Neural cell (in vitro differentiated cells): ENCODE measurements around the gene ASPM. TPM values are rescaled to one million over a fixed set of nuclear protein-coding genes. Genes with fewer than 3 reads are reported as not detected.

Experiments
- H2AFZ ChIP-seq: fragments of 200-600, 300-800 bp; sonication (generic), shearing (Covaris generic); 2 replicates; pipeline ENCODE4 v1.6.0; 2014; ENCODE audit warnings: low read depth, mild to moderate bottlenecking, antibody characterized with exemption, low read length, moderate library complexity
- H3F3A ChIP-seq: fragments of 200-600 bp; shearing (Covaris generic); 2 replicates; pipeline ENCODE4 v1.6.1; 2016; ENCODE audit warnings: mild to moderate bottlenecking, moderate library complexity, mixed read lengths, antibody characterized with exemption, low read length; ENCODE audit not compliant: insufficient read depth, poor library complexity, severe bottlenecking
- H3K27ac ChIP-seq: fragments of 200-600, 300-800 bp; sonication (generic), shearing (Covaris generic); 2 replicates; pipeline ENCODE4 v1.5.1; 2014; ENCODE audit warnings: mild to moderate bottlenecking, low read length, moderate library complexity
- H3K27me3 ChIP-seq: fragments of 300-800, 200-600 bp; sonication (generic), shearing (Covaris generic); 2 replicates; pipeline ENCODE4 v1.6.0; 2014; ENCODE audit warnings: mild to moderate bottlenecking, low read depth, low read length, moderate library complexity; ENCODE audit not compliant: insufficient read depth
- H3K36me3 ChIP-seq: fragments of 300-800, 200-600 bp; sonication (generic), shearing (Covaris generic); 2 replicates; pipeline ENCODE4 v1.5.1; 2014; ENCODE audit warnings: mild to moderate bottlenecking, antibody characterized with exemption, low read length, moderate library complexity; ENCODE audit not compliant: insufficient read depth
- H3K4me2 ChIP-seq: fragments of 300-800, 200-600 bp; sonication (generic), shearing (Covaris generic); 2 replicates; pipeline ENCODE4 v1.6.0; 2014; ENCODE audit warnings: mild to moderate bottlenecking, low read length
- H3K4me3 ChIP-seq: fragments of 300-800, 200-600 bp; sonication (generic), shearing (Covaris generic); 2 replicates; pipeline ENCODE4 v1.5.1; 2014; ENCODE audit warnings: mild to moderate bottlenecking, low read length, moderate library complexity
- H3K79me2 ChIP-seq: fragments of 200-600 bp; shearing (Covaris generic); replicated peaks from 2 replicates; pipeline ENCODE4 v1.6.0; 2014; ENCODE audit warnings: mild to moderate bottlenecking, low read length, moderate library complexity; ENCODE audit not compliant: insufficient read depth
- H3K9ac ChIP-seq: fragments of 300-800, 200-600 bp; sonication (generic), shearing (Covaris generic); 2 replicates; pipeline ENCODE4 v1.6.1; 2016; ENCODE audit warnings: mild to moderate bottlenecking, low read length, mixed read lengths
- H3K9me2 ChIP-seq: fragments of 200-600 bp; shearing (Covaris generic); 2 replicates; pipeline ENCODE4 v1.6.1; 2016; ENCODE audit warnings: mild to moderate bottlenecking, low read length, mixed read lengths; ENCODE audit not compliant: insufficient read depth
- H3K9me3 ChIP-seq: fragments of 200-600, 300-800 bp; sonication (generic), shearing (Covaris generic); 2 replicates; pipeline ENCODE4 v1.6.1; 2016; ENCODE audit warnings: mild to moderate bottlenecking, mixed run types, low read length, moderate library complexity, mixed read lengths
- H4K20me1 ChIP-seq: fragments of 200-600 bp; shearing (Covaris generic); 2 replicates; pipeline ENCODE4 v1.6.1; 2016; ENCODE audit warnings: mild to moderate bottlenecking, mixed run types; ENCODE audit not compliant: insufficient read depth
- CTCF ChIP-seq: fragments of 450-650 bp; IDR thresholded peaks from 2 replicates; pipeline ENCODE4 v1.5.1; 2014; ENCODE audit warnings: antibody characterized with exemption, mild to moderate bottlenecking, moderate library complexity; ENCODE audit not compliant: poor library complexity, severe bottlenecking
- EP300 ChIP-seq: fragments of 450-650 bp; conservative IDR thresholded peaks from 2 replicates; pipeline ENCODE4 v1.6.1; 2014; ENCODE audit warnings: antibody characterized with exemption, mild to moderate bottlenecking, moderate library complexity; ENCODE audit not compliant: poor library complexity, severe bottlenecking
- EZH2 ChIP-seq: fragments of 200-600, 300-800 bp; shearing (Covaris generic), sonication (generic); IDR thresholded peaks from 2 replicates; pipeline ENCODE4 v1.6.1; 2014; ENCODE audit warnings: antibody characterized with exemption, low read length, borderline replicate concordance, mild to moderate bottlenecking; ENCODE audit not compliant: insufficient read depth, poor library complexity, severe bottlenecking
- MXI1 ChIP-seq: fragments of 450-650 bp; conservative IDR thresholded peaks from 2 replicates; pipeline ENCODE4 v1.6.1; 2014; ENCODE audit warnings: antibody characterized with exemption, mild to moderate bottlenecking; ENCODE audit not compliant: poor library complexity, severe bottlenecking
- POLR2AphosphoS5 ChIP-seq: IDR thresholded peaks from 2 replicates; pipeline ENCODE4 v1.6.1; 2012
- RAD21 ChIP-seq: fragments of 450-650 bp; conservative IDR thresholded peaks from 2 replicates; pipeline ENCODE4 v1.6.1; 2014; ENCODE audit warnings: antibody characterized with exemption, mild to moderate bottlenecking, moderate library complexity
- SMC3 ChIP-seq: fragments of 450-650 bp; conservative IDR thresholded peaks from 2 replicates; pipeline ENCODE4 v1.6.1; 2014; ENCODE audit warnings: antibody characterized with exemption, mild to moderate bottlenecking, moderate library complexity; ENCODE audit not compliant: poor library complexity
- TAF1 ChIP-seq: IDR thresholded peaks from 2 replicates; pipeline ENCODE4 v1.6.1; 2012; ENCODE audit warnings: low read depth
- polyA plus RNA-seq: library from polyadenylated mRNA; depleted of rRNA; stranded (reverse); fragments of >200 nt; gene quantifications from 2 replicates; pipeline ENCODE4 v1.2.3, GENCODE V29; 2014
- TF ChIP-seq, protein P1 (sequence below): IDR thresholded peaks from 2 replicates; pipeline ENCODE4 v1.6.1; 2012; ENCODE audit warnings: borderline replicate concordance

ASPM gene
- polyA plus RNA-seq, 1 donor from 2014 or later = 0.87 TPM

DNA sequence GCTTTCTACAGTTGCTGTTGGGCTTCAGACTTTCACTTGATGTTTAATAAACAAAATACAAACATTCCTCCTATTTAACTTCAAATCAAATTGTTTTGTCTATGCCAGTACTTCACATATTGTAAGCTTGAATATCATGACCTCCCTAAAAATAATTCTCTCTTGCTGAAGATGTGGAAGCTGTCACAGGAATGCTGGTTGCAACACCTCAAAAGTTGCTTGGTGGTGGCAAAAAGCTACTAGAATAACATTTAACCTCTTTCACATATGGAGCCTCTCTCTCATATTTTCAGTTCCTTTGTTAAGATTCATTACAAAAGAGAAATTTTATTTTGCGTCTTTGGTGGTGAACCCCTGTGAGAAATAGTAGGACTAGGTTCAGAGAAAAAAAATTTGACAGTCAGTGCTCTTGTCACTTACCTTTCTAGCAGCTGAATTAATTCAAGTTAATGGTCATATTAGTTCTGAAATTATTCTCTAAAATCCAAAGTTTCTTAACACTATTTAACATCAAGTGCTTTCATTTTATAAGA is 53.9 kb downstream of the ASPM start:
- Histone ChIP-seq H3K27me3 (no peaks in the 10 kb centered on the region), H3K9ac (no peak overlapping the region), H4K20me1 (no peaks in the 10 kb centered on the region), H3K27ac (no peak overlapping the region), H3K4me3 (no peak overlapping the region), H2AFZ (no peak overlapping the region), H3K9me2 (no peaks in the 10 kb centered on the region), H3K4me2 (no peak overlapping the region), H3F3A (no peaks in the 10 kb centered on the region), H3K9me3 (no peaks in the 10 kb centered on the region), H3K36me3 (no peaks in the 10 kb centered on the region), H3K79me2 (no peaks in the 10 kb centered on the region)
- TF ChIP-seq, protein P1, sequence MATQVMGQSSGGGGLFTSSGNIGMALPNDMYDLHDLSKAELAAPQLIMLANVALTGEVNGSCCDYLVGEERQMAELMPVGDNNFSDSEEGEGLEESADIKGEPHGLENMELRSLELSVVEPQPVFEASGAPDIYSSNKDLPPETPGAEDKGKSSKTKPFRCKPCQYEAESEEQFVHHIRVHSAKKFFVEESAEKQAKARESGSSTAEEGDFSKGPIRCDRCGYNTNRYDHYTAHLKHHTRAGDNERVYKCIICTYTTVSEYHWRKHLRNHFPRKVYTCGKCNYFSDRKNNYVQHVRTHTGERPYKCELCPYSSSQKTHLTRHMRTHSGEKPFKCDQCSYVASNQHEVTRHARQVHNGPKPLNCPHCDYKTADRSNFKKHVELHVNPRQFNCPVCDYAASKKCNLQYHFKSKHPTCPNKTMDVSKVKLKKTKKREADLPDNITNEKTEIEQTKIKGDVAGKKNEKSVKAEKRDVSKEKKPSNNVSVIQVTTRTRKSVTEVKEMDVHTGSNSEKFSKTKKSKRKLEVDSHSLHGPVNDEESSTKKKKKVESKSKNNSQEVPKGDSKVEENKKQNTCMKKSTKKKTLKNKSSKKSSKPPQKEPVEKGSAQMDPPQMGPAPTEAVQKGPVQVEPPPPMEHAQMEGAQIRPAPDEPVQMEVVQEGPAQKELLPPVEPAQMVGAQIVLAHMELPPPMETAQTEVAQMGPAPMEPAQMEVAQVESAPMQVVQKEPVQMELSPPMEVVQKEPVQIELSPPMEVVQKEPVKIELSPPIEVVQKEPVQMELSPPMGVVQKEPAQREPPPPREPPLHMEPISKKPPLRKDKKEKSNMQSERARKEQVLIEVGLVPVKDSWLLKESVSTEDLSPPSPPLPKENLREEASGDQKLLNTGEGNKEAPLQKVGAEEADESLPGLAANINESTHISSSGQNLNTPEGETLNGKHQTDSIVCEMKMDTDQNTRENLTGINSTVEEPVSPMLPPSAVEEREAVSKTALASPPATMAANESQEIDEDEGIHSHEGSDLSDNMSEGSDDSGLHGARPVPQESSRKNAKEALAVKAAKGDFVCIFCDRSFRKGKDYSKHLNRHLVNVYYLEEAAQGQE = no peak
- no peak for TF ChIP-seq EP300
- TF ChIP-seq TAF1 = no peak
- no peak for TF ChIP-seq EZH2
- no peak for TF ChIP-seq SMC3
- TF ChIP-seq POLR2AphosphoS5 = no peak
- no peak for TF ChIP-seq MXI1
- TF ChIP-seq CTCF = no peak
- TF ChIP-seq RAD21 = no peak

DNA sequence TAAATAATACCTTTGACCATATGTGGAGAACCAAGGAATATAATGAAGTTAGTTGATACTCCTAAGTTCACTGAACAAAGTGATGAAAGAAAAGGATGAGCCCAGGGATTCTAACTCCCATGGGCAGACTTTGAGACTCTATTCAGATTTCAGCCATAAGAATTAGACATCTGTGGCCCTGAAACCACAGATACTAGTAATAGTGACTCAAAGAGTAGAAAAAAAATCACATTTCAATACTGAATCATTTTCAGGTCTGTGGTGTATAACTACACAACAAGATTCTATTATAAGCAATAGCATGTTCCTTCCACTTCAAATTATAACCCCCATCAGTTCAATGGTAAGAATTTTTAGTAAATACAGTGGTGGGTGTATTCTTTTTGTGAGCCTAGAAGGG is 63.0 kb downstream of the ASPM start:
- no peak overlapping the region for H2AFZ ChIP-seq
- no peak overlapping the region for H3K4me2 ChIP-seq
- no peaks in the 10 kb centered on the region for H4K20me1 ChIP-seq
- no peaks in the 10 kb centered on the region for H3F3A ChIP-seq
- H3K79me2 ChIP-seq = no peaks in the 10 kb centered on the region
- no peaks in the 10 kb centered on the region for H3K9me2 ChIP-seq
- H3K27ac ChIP-seq = no peak overlapping the region
- no peaks in the 10 kb centered on the region for H3K27me3 ChIP-seq
- TF ChIP-seq TAF1 (no peak), RAD21 (no peak), EZH2 (no peak), CTCF (no peak), SMC3 (no peak), MXI1 (no peak), POLR2AphosphoS5 (no peak), EP300 (no peak)
- TF ChIP-seq, protein P1 = no peak
- no peaks in the 10 kb centered on the region for H3K9me3 ChIP-seq
- no peak overlapping the region for H3K9ac ChIP-seq
- H3K36me3 ChIP-seq = no peaks in the 10 kb centered on the region
- H3K4me3 ChIP-seq = no peak overlapping the region
